ENCODE results near the gene SLC9A3. TPM values are rescaled to one million over a fixed set of nuclear protein-coding genes. Genes with fewer than 3 reads are reported as not detected.
"Not testable (repeated sequence)": the region's sequence is repeated elsewhere in the genome, so short reads cannot be mapped to it uniquely, and the experiment has no call there.

SLC9A3 gene
- total RNA-seq, 2 experiments from 2014 or later = 2.1 to 2.4 TPM

DNA sequence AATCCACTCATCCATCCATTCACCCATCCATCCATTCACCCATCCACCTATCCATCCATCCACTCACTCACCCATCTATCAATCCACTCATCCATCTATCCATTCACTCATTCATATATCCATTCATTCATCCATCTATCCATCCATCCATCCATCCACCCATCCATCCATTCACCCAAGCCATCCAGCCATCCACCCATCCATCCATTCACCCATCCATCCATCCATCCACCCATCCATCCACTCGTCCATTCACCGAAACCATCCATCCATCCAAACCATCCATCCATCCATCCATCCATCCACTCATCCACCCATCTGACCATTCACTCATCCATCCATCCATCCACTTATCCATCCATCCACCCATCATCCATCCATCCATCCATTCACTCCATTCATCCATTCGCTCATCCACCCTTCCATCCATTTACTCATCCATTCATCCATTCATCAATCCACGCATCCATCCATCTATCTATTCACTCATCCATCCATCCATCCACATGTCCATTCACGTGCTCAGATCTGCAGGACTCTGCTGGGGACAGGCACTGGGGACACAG, 6.6 kb downstream of the SLC9A3 start:
- Mint-ChIP-seq H3K36me3 (ENCODE audit: low read depth) (no peaks in the 10 kb centered on the region), H3K4me3 (no peak overlapping the region), H3K27me3 (peaks cover 28% of the 10 kb centered on the region), H3K27ac (no peak overlapping the region), H3K9me3 (ENCODE audit: low read depth) (no peaks in the 10 kb centered on the region), H3K4me1 (no peaks in the 10 kb centered on the region)
- DNase-seq (no peak), ATAC-seq (no peak)
- intact Hi-C loops (cut with DNase I, micrococcal nuclease) = no loop called here
- ChIA-PET CTCF (no interaction called here), POLR2A (no interaction called here)

DNA sequence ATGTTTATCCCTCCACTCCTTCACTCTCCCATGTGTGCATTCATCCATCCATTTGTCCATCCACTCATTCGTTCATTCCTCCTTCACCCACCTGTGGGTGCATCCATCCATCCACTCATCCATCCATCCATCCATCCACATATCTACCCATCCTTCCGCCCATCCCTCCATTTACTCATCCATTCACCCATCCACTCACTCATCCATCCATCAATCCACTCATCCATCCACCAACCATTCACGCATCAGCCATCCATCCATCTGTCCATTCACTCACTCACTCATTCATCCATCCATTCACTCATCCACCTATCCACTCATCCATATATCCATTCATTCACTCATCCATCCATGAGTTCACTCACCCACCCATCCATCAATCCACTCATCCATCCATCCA, 7.3 kb downstream of the SLC9A3 start:
- Mint-ChIP-seq H3K4me1 (no peaks in the 10 kb centered on the region), H3K4me3 (no peak overlapping the region), H3K9me3 (ENCODE audit: low read depth) (no peaks in the 10 kb centered on the region), H3K27me3 (peaks cover 27% of the 10 kb centered on the region), H3K27ac (no peak overlapping the region), H3K36me3 (ENCODE audit: low read depth) (no peaks in the 10 kb centered on the region)
- no peak for ATAC-seq
- ChIA-PET CTCF (no interaction called here), POLR2A (no interaction called here)
- intact Hi-C loops (cut with DNase I, micrococcal nuclease) = no loop called here
- no peak for DNase-seq

DNA sequence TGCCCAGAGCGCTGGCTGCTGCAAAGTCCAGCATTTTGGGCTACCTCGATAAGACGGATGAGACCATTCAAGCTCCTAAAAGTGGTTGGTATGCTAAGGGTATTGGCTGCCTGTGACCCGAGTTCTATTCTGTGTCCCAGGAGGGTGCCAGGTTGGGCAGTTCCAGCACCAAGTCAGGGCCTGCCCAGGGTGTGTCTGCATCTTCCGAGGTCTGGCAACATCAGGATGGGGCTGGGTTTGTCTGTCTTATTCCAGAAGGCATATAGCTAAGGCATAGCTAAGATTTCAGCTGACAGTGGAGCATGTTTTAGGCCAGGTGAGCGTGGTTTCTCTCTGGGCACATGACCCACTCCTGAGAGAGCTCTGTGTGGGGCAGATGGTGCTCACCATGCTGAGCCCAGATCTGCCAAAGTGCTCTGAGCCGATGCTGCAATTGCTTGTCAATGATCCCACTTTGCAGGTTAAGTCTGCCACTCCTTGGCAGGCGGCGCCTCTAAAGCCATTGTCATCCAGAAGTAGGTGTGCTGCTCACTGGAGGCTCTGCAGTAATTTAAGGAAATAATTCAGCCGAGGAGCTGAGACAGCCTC, 7.8 kb downstream of the SLC9A3 start:
- Mint-ChIP-seq H3K9me3 (ENCODE audit: low read depth) (no peaks in the 10 kb centered on the region), H3K27me3 (peaks cover 24% of the 10 kb centered on the region), H3K4me1 (no peaks in the 10 kb centered on the region), H3K27ac (no peak overlapping the region), H3K36me3 (ENCODE audit: low read depth) (no peaks in the 10 kb centered on the region), H3K4me3 (no peak overlapping the region)
- ChIA-PET CTCF (no interaction called here), POLR2A (no interaction called here)
- intact Hi-C loops (cut with DNase I, micrococcal nuclease) = no loop called here
- ATAC-seq (no peak), DNase-seq (no peak)

DNA sequence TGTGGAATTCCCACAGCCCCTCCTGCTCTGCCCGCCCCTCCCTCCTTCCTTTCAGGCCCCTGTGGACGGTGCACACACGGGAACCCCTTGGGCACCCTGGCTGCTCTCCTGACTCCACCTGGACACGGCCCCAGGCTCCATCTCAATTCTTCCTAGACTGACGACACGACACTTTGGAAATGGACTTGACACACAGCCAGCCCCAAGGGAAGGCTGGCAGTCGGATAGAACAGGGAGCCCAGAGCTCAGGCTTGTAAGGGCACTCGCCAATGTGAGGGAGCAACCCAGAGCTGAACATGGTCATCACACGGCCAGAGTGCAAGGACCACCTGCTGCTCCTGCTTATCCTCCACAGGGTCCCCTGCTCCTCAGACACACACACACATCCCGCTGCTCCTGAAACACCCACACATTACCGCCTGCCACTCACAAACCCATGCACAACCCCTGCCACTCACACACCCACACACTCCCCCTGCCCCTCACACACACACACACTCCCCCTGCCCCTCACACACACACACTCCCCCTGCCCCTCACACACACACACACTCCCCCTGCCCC, 8.9 kb downstream of the SLC9A3 start:
- DNase-seq = no peak
- Mint-ChIP-seq H3K9me3 (ENCODE audit: low read depth) (no peaks in the 10 kb centered on the region), H3K27ac (no peak overlapping the region), H3K4me3 (no peak overlapping the region), H3K4me1 (no peaks in the 10 kb centered on the region), H3K27me3 (peaks cover 21% of the 10 kb centered on the region), H3K36me3 (ENCODE audit: low read depth) (no peaks in the 10 kb centered on the region)
- CTCF ChIA-PET = no interaction called here
- ATAC-seq = no peak
- intact Hi-C loops (cut with DNase I, micrococcal nuclease) = no loop called here
- POLR2A ChIA-PET = no interaction called here

DNA sequence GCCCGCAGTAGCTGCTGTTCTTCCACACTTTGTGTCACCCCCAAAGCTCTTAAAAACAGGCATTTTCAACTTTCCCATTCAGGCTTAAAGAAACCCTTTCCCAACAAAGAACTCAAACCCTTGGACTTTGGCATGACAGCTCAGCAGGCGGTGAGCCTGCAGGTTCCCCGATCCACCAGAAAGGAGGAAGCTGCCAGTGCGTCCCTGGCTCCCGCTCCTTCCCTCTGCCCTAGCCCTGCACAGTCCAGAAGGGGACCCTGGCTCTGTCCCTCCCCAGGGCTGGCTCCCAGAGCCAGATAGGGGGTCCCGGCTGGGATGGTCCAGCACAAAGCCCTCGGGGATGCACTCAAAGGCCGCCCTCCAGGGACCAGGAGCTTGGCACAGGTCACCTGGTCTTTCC, 9.6 kb downstream of the SLC9A3 start:
- Mint-ChIP-seq H3K4me3 (no peak overlapping the region), H3K4me1 (no peaks in the 10 kb centered on the region), H3K27ac (no peak overlapping the region), H3K36me3 (ENCODE audit: low read depth) (no peaks in the 10 kb centered on the region), H3K27me3 (peaks cover 18% of the 10 kb centered on the region), H3K9me3 (ENCODE audit: low read depth) (no peaks in the 10 kb centered on the region)
- intact Hi-C loops (cut with DNase I, micrococcal nuclease) = no loop called here
- ATAC-seq (no peak), DNase-seq (no peak)
- POLR2A ChIA-PET = no interaction called here
- CTCF ChIA-PET = no interaction called here

DNA sequence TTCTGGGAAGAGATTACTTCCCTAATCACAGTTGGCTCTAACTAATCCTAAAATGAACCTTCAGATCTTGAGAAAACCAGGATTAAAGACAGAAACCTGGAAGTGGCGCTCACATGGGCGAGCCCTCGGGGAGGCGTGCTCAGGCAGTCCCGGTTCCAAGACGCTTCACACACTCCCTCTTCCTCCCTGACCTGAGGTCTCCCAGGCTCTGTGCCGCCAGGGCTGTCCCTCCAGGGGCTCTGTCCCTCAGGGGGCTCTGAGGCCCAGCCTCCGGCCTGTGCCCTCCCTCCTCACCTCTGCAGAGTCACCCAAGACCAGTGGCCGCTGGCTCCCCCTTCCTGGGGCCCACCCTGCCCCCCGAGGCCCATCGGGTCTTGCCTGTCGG, 10.2 kb downstream of the SLC9A3 start:
- ChIA-PET POLR2A (no interaction called here), CTCF (no interaction called here)
- no peak overlapping the region for H3K27ac Mint-ChIP-seq
- H3K27me3 Mint-ChIP-seq = peaks cover 18% of the 10 kb centered on the region
- H3K9me3 Mint-ChIP-seq (ENCODE audit: low read depth) = no peaks in the 10 kb centered on the region
- intact Hi-C loops (cut with DNase I, micrococcal nuclease) = no loop called here
- no peaks in the 10 kb centered on the region for H3K36me3 Mint-ChIP-seq (ENCODE audit: low read depth)
- H3K4me3 Mint-ChIP-seq = no peak overlapping the region
- DNase-seq (no peak), ATAC-seq (no peak)
- H3K4me1 Mint-ChIP-seq = no peaks in the 10 kb centered on the region

DNA sequence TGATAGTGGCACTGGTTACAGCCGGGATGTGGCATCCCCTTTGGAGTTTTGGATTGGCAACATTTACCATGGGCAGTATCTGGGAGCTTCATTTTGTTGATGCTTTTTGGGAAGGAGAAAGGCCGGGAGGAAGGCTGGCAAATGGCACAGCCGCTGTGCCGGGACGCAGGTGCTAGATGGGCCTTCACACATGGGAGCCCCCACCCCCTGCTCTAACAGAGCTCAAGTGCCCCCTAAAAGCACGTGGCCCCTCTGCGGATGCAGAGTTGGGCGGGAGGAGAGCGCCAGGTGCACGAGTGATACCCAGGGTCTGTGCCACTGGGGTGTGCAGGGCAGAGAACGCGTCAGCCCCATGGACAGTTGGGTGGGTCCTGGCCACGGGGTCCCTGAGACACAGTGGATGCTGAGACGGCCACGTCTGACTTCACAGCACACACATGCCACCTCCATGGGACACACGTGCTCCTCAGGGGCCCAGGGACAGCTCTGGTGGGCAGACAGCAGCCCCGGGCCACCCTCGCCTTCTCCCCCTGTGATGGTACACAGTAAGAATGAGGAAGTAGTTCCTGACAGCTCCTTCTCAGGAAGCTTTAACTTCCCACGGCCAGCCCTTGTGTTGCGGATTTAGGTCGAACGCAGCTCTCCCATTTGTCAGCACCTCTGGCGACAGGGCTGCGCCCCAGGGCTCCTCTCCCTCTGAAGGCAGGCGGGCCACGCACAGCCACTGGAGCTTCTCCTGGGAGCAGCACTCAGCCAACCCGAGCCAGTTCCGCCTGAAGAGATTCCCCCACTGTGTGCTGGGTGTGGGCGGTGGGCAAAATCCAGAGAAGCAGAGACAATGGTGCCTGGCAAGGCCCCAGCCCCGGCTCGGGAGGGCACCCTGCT, 10.8 kb downstream of the SLC9A3 start:
- DNase-seq (no peak), ATAC-seq (no peak)
- Mint-ChIP-seq H3K9me3 (ENCODE audit: low read depth) (no peaks in the 10 kb centered on the region), H3K4me3 (no peak overlapping the region), H3K36me3 (ENCODE audit: low read depth) (no peaks in the 10 kb centered on the region), H3K4me1 (no peaks in the 10 kb centered on the region), H3K27me3 (peaks cover 18% of the 10 kb centered on the region), H3K27ac (no peak overlapping the region)
- intact Hi-C loops (cut with DNase I, micrococcal nuclease) = no loop called here
- POLR2A ChIA-PET = no interaction called here
- CTCF ChIA-PET = no interaction called here

DNA sequence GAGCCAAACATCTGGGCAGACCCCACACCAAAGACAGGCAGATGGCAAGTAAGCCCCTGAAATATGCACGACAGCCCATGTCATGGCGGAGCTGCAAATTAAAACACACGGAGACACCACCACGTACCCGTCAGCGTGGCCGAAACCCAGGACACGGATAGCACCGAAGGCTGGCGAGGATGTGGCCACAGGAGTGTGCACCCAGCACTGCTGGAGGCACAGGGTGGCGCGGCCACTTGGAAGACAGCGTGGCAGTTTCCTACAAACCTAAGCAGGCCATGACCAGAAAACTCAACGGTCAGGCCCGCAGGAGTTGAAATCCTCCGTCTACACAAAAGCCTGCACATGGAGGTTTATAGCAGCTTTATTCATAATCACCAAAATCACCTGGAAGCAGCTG, 12.8 kb downstream of the SLC9A3 start:
- DNase-seq (no peak), ATAC-seq (no peak)
- ChIA-PET POLR2A (no interaction called here), CTCF (interaction anchor here (1.0 kb wide), 1 partner anchor 63 kb away, joined by 3 read pairs; no protein-coding TSS in a partner anchor)
- Mint-ChIP-seq H3K27me3 (peaks cover 6% of the 10 kb centered on the region), H3K36me3 (ENCODE audit: low read depth) (no peaks in the 10 kb centered on the region), H3K9me3 (ENCODE audit: low read depth) (no peaks in the 10 kb centered on the region), H3K4me3 (no peak overlapping the region), H3K4me1 (no peaks in the 10 kb centered on the region), H3K27ac (no peak overlapping the region)
- intact Hi-C loops (cut with DNase I, micrococcal nuclease) = no loop called here

DNA sequence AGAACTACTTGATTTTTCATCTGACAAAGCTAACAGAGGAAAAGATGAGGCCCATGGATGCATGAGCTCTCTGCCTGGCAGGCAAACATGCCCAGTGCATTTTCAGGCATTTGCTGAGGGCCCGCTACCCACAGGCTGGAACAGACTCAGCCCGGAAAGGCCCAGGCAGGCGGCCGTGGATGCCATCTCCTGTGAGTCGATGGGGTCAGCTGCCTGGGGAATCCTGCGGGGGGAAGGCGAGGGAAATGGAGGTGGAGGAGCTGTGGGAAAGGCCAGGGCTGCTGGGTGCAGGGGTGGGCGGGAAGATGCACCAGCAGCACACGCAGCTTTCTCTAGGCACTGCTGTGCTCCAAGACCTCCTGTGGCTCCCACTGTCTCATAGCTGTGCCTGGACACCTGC, 13.7 kb downstream of the SLC9A3 start:
- H3K4me1 Mint-ChIP-seq = no peaks in the 10 kb centered on the region
- H3K27me3 Mint-ChIP-seq = peaks cover 6% of the 10 kb centered on the region
- DNase-seq (no peak), ATAC-seq (no peak)
- H3K36me3 Mint-ChIP-seq (ENCODE audit: low read depth) = no peaks in the 10 kb centered on the region
- H3K4me3 Mint-ChIP-seq = no peak overlapping the region
- H3K27ac Mint-ChIP-seq = no peak overlapping the region
- no peaks in the 10 kb centered on the region for H3K9me3 Mint-ChIP-seq (ENCODE audit: low read depth)
- intact Hi-C loops (cut with DNase I, micrococcal nuclease) = no loop called here
- ChIA-PET CTCF (interaction anchor here (1.0 kb wide), 1 partner anchor 62 kb away, joined by 3 read pairs; no protein-coding TSS in a partner anchor), POLR2A (no interaction called here)

DNA sequence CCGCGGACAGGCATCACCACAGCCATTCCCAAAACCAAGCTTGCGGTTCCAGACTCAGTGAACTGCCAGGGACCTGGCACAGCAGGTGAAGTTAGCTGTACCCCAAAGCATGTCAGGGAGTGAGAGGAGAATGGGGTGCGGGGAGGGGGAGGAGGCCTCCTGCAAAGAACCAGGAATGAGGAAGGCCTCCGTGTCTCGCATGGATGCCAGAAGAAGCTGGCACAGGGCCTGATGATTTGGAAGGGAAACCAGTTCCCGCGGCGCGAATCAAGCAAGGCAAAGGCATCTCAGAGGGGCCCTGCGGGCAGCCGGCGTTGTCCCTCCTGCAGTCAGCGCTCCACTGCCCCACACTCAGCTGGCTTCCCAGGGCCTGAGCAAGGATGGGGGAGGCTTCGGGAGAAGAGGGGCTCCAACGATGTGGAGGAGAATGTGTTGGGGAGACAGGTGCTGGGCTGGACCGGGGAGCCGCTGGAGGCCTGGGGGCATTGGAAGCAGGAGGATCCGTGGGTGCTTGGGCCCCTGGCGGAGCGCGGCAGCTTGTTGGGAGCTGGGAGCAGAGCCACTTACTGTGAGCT, 14.6 kb downstream of the SLC9A3 start:
- Mint-ChIP-seq H3K27me3 (peaks cover 2% of the 10 kb centered on the region), H3K4me3 (no peak overlapping the region), H3K36me3 (ENCODE audit: low read depth) (no peaks in the 10 kb centered on the region), H3K27ac (no peak overlapping the region), H3K4me1 (no peaks in the 10 kb centered on the region), H3K9me3 (ENCODE audit: low read depth) (no peaks in the 10 kb centered on the region)
- ChIA-PET POLR2A (no interaction called here), CTCF (interaction anchor here (0.6 kb wide), 2 partner anchors 59 to 193 kb away, joined by 3 read pairs; no protein-coding TSS in a partner anchor)
- ATAC-seq (no peak), DNase-seq (no peak)
- intact Hi-C loops (cut with DNase I, micrococcal nuclease) = no loop called here

DNA sequence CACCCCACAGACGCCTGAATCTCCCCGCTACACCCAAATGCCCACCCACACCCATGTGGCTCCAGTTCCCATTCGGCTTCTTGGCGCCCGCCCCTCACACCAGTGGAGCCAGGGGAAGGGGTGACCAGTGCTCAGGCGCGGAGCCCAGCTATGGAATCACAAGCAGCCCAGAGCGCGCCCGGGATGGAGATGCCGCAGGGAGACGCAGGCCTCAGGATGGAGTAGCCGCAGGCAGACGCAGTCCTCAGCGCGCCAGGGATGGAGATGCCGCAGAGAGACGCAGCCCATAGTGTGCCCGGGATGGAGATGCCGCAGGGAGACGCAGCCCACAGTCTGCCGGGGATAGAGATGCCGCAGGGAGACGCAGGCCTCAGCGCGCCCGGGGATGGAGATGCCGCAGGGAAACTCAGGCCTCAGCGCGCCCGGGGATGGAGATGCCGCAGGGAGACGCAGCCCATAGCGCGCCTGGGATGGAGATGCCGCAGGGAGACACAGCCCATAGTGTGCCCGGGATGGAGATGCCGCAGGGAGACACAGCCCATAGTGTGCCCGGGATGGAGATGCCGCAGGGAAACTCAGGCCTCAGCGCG, 16.2 kb downstream of the SLC9A3 start:
- DNase-seq; H3K4me3 Mint-ChIP-seq; ATAC-seq; CTCF ChIA-PET; H3K36me3 Mint-ChIP-seq (ENCODE audit: low read depth); H3K27ac Mint-ChIP-seq; H3K27me3 Mint-ChIP-seq; POLR2A ChIA-PET; H3K9me3 Mint-ChIP-seq (ENCODE audit: low read depth); intact Hi-C loops (cut with DNase I, micrococcal nuclease); H3K4me1 Mint-ChIP-seq: not testable (repeated sequence)
